H1 (cell line): Measurements from ENCODE around the gene RAD52. TPM values are rescaled to one million over a fixed set of nuclear protein-coding genes. Genes with fewer than 3 reads are reported as not detected.

Experiments used
- CTCF ChIA-PET: fragments of 300-600 bp; sonication (Branson Sonifier 250); formaldehyde crosslinking; loops from one replicate; lab custom pipeline; 2021; ENCODE audit not compliant: partially characterized antibody; lab: Charles Lee
- POLR2A ChIA-PET: fragments of 300-600 bp; sonication (Branson Sonifier 250); formaldehyde crosslinking; loops from one replicate; lab custom pipeline; 2021; ENCODE audit warnings: inconsistent platforms; ENCODE audit not compliant: partially characterized antibody; lab: Charles Lee
- DNase-seq, 2 experiments: peaks; one replicate each; pipeline versions ENCODE4 v3.0.0 to v3.0.0-alpha.2; 2010 to 2022; ENCODE audit warnings: low spot score in 2 of 2, low read depth in 1 of 2, mixed read lengths in 1 of 2
- FAIRE-seq: peaks from 2 replicates; lab custom pipeline; 2011; peaks lifted over from hg19 to GRCh38; lab: Jason Lieb, UNC
- H2AFZ ChIP-seq: 2 replicates; pipeline ENCODE4 v1.8.1; 2012; ENCODE audit warnings: low read length, inconsistent platforms
- H2AK5ac ChIP-seq: 2 replicates; pipeline ENCODE4 v1.6.1; 2013; ENCODE audit warnings: low read depth, low read length
- H2BK120ac ChIP-seq: replicated peaks from 2 replicates; pipeline ENCODE3; 2013; ENCODE audit warnings: low read depth, low read length, inconsistent platforms
- H2BK12ac ChIP-seq: 2 replicates; pipeline ENCODE4 v1.6.1; 2013; ENCODE audit warnings: low read depth, low read length
- H2BK15ac ChIP-seq: 2 replicates; pipeline ENCODE4 v1.6.1; 2013; ENCODE audit warnings: low read length
- H2BK20ac ChIP-seq: 2 replicates; pipeline ENCODE4 v1.6.1; 2013; ENCODE audit warnings: low read length
- H2BK5ac ChIP-seq: 2 replicates; pipeline ENCODE4 v1.6.1; 2013; ENCODE audit warnings: low read depth, low read length
- H3K14ac ChIP-seq: 2 replicates; pipeline ENCODE4 v1.6.1; 2013; ENCODE audit warnings: inconsistent platforms; ENCODE audit not compliant: insufficient read length
- H3K18ac ChIP-seq: 2 replicates; pipeline ENCODE4 v1.6.1; 2013; ENCODE audit warnings: low read length; ENCODE audit errors: extremely low read depth
- H3K23ac ChIP-seq: 2 replicates; pipeline ENCODE4 v1.6.1; 2013; ENCODE audit warnings: inconsistent platforms; ENCODE audit not compliant: insufficient read length
- H3K23me2 ChIP-seq: 2 replicates; pipeline ENCODE4 v1.6.1; 2013; ENCODE audit warnings: low read depth, low read length
- H3K27ac ChIP-seq: 2 replicates; pipeline ENCODE4 v1.6.1; 2011; ENCODE audit warnings: low read depth, low read length, inconsistent platforms
- H3K27me3 ChIP-seq, 4 experiments: replicated peaks in 1 of 4; 1 replicate in 1 of 4; 2 replicates in 3 of 4; pipeline versions ENCODE4 v1.6.1 to v1.8.1; 2011 to 2013; ENCODE audit warnings: low read length in 3 of 4, mild to moderate bottlenecking in 3 of 4, inconsistent platforms in 2 of 4, mixed read lengths in 2 of 4, moderate library complexity in 1 of 4; ENCODE audit not compliant: control insufficient read depth in 3 of 4, insufficient read depth in 3 of 4; ENCODE audit errors: extremely low read depth in 1 of 4
- H3K36me3 ChIP-seq, 4 experiments: 2 replicates each; pipeline versions ENCODE4 v1.6.1 to v1.8.1; 2011 to 2013; ENCODE audit warnings: mild to moderate bottlenecking in 4 of 4, low read length in 3 of 4, moderate library complexity in 2 of 4, control low read depth in 1 of 4, inconsistent platforms in 1 of 4; ENCODE audit not compliant: insufficient read depth in 4 of 4, control insufficient read depth in 2 of 4
- H3K4ac ChIP-seq: replicated peaks from 2 replicates; pipeline ENCODE3; 2013; ENCODE audit warnings: low read length, low read depth, mixed read lengths, inconsistent platforms; ENCODE audit not compliant: insufficient read length
- H3K4me1 ChIP-seq, 4 experiments: replicated peaks in 1 of 4; 1 replicate in 1 of 4; 2 replicates in 3 of 4; pipeline versions ENCODE4 v1.6.1 to v1.8.1; 2011 to 2013; ENCODE audit warnings: low read length in 3 of 4, inconsistent platforms in 2 of 4, mixed read lengths in 1 of 4; ENCODE audit not compliant: insufficient read depth in 4 of 4, control insufficient read depth in 3 of 4
- H3K4me2 ChIP-seq, 2 experiments: 2 replicates each; pipeline versions ENCODE4 v1.6.1 to v1.8.1; 2011 to 2013; ENCODE audit warnings: low read depth in 2 of 2, low read length in 2 of 2, control low read depth in 1 of 2, inconsistent platforms in 1 of 2, mild to moderate bottlenecking in 1 of 2; ENCODE audit not compliant: insufficient read depth in 1 of 2
- H3K4me3 ChIP-seq, 4 experiments: fragments of 200-600, 300-600 bp in 1 of 4; sonication (generic), shearing (Covaris generic), sonication (Bioruptor Twin) in 1 of 4; 2 replicates each; pipeline versions ENCODE4 v1.5.1 to v1.8.1; 2011 to 2016; ENCODE audit warnings: low read length in 4 of 4, low read depth in 3 of 4, control low read depth in 2 of 4, inconsistent platforms in 2 of 4, mild to moderate bottlenecking in 2 of 4, mixed read lengths in 1 of 4, moderate library complexity in 1 of 4; ENCODE audit not compliant: insufficient read depth in 2 of 4; ENCODE audit errors: extremely low read depth in 1 of 4
- H3K56ac ChIP-seq: replicated peaks from 2 replicates; pipeline ENCODE3; 2013; ENCODE audit warnings: low read depth, mild to moderate bottlenecking, mixed read lengths, low read length, inconsistent platforms; ENCODE audit not compliant: insufficient read length
- H3K79me1 ChIP-seq: 2 replicates; pipeline ENCODE4 v1.6.1; 2013; ENCODE audit warnings: low read depth, low read length, control low read depth
- H3K79me2 ChIP-seq, 2 experiments: 2 replicates each; pipeline versions ENCODE4 v1.6.1 to v1.8.1; 2012 to 2013; ENCODE audit warnings: low read length in 2 of 2, mild to moderate bottlenecking in 2 of 2, inconsistent platforms in 1 of 2; ENCODE audit not compliant: insufficient read depth in 2 of 2, control insufficient read depth in 1 of 2
- H3K9ac ChIP-seq, 4 experiments: replicated peaks in 1 of 4; 1 replicate in 1 of 4; 2 replicates in 3 of 4; pipeline versions ENCODE4 v1.6.1 to v1.8.1; 2011 to 2013; ENCODE audit warnings: low read depth in 3 of 4, low read length in 3 of 4, control low read depth in 2 of 4, mild to moderate bottlenecking in 2 of 4, moderate library complexity in 2 of 4, inconsistent platforms in 1 of 4; ENCODE audit errors: extremely low read depth in 1 of 4
- H3K9me3 ChIP-seq, 2 experiments: 2 replicates each; pipeline versions ENCODE4 v1.6.1 to v1.8.1; 2012 to 2013; ENCODE audit warnings: mild to moderate bottlenecking in 2 of 2, moderate library complexity in 2 of 2, control low read depth in 1 of 2, inconsistent platforms in 1 of 2, low read depth in 1 of 2, low read length in 1 of 2, mixed read lengths in 1 of 2; ENCODE audit not compliant: insufficient read depth in 2 of 2
- H4K20me1 ChIP-seq, 2 experiments: replicated peaks in 1 of 2; 2 replicates each; pipeline versions ENCODE3 to v1.8.1; 2011 to 2013; ENCODE audit warnings: inconsistent platforms in 2 of 2, low read length in 2 of 2, mild to moderate bottlenecking in 1 of 2; ENCODE audit not compliant: insufficient read depth in 2 of 2, control insufficient read depth in 1 of 2
- H4K5ac ChIP-seq: 2 replicates; pipeline ENCODE4 v1.6.1; 2013; ENCODE audit warnings: low read length, low read depth, mixed read lengths, inconsistent platforms; ENCODE audit not compliant: insufficient read length
- H4K8ac ChIP-seq: 2 replicates; pipeline ENCODE4 v1.8.0; 2013; ENCODE audit warnings: mild to moderate bottlenecking, moderate library complexity, low read length, inconsistent platforms; ENCODE audit not compliant: insufficient read depth; ENCODE audit errors: extremely low read depth
- H4K91ac ChIP-seq: replicated peaks from 2 replicates; pipeline ENCODE3; 2013; ENCODE audit warnings: low read length, mixed read lengths, inconsistent platforms; ENCODE audit not compliant: insufficient read length
- ATF3 ChIP-seq: IDR thresholded peaks from 2 replicates; pipeline ENCODE4 v1.6.1; 2011; ENCODE audit warnings: low read depth, mild to moderate bottlenecking, low read length; ENCODE audit not compliant: insufficient read depth
- CBX8 ChIP-seq: fragments of 300-800, 300-1000 bp; sonication (generic); IDR thresholded peaks from 2 replicates; pipeline ENCODE4 v1.7.1; 2016; ENCODE audit warnings: low read depth, low read length, borderline replicate concordance
- CHD1 ChIP-seq: IDR thresholded peaks from 2 replicates; pipeline ENCODE4 v1.6.1; 2012; ENCODE audit warnings: low read depth, low read length, improper control_type of control experiment
- EGR1 ChIP-seq: IDR thresholded peaks from 2 replicates; pipeline ENCODE4 v1.6.1; 2011; ENCODE audit warnings: low read depth, low read length, borderline replicate concordance
- HDAC6 ChIP-seq: IDR thresholded peaks from one replicate; pipeline ENCODE4 v1.7.1; 2012; ENCODE audit warnings: low read depth, mild to moderate bottlenecking, inconsistent platforms, low read length, moderate library complexity
- KDM1A ChIP-seq: fragments of 200-600, 300-600 bp; sonication (generic); IDR thresholded peaks from 2 replicates; pipeline ENCODE4 v1.7.1; 2016; ENCODE audit warnings: mild to moderate bottlenecking, low read length, borderline replicate concordance
- NRF1 ChIP-seq: IDR thresholded peaks from 2 replicates; pipeline ENCODE4 v1.6.1; 2011; ENCODE audit warnings: mild to moderate bottlenecking, low read depth, low read length, improper control_type of control experiment
- POLR2A ChIP-seq, 2 experiments: IDR thresholded peaks; 1 replicate in 1 of 2; 2 replicates in 1 of 2; pipeline ENCODE4 v1.6.1; 2011; ENCODE audit warnings: low read depth in 2 of 2, low read length in 2 of 2, mild to moderate bottlenecking in 2 of 2; ENCODE audit errors: control extremely low read depth in 1 of 2
- RBBP5 ChIP-seq: IDR thresholded peaks from 2 replicates; pipeline ENCODE4 v1.7.1; 2012; ENCODE audit warnings: low read depth, mild to moderate bottlenecking, inconsistent platforms, low read length, moderate library complexity, borderline replicate concordance
- RXRA ChIP-seq: IDR thresholded peaks from 2 replicates; pipeline ENCODE4 v1.6.1; 2011; ENCODE audit warnings: low read depth, mild to moderate bottlenecking, low read length, moderate library complexity; ENCODE audit not compliant: insufficient read depth
- SAP30 ChIP-seq: fragments of 300-600 bp; sonication (generic); IDR thresholded peaks from 2 replicates; pipeline ENCODE4 v1.7.1; 2012; ENCODE audit warnings: low read length, moderate library complexity, mild to moderate bottlenecking, inconsistent platforms; ENCODE audit not compliant: insufficient read depth, insufficient replicate concordance
- SIN3A ChIP-seq, 2 experiments: IDR thresholded peaks in 1 of 2; conservative IDR thresholded peaks in 1 of 2; 2 replicates each; pipeline ENCODE4 v1.6.1; 2011 to 2012; ENCODE audit warnings: low read length in 2 of 2, improper control_type of control experiment in 1 of 2, low read depth in 1 of 2, mild to moderate bottlenecking in 1 of 2
- TCF12 ChIP-seq: IDR thresholded peaks from 2 replicates; pipeline ENCODE4 v1.6.1; 2011; ENCODE audit warnings: low read depth, mild to moderate bottlenecking, low read length
- TEAD4 ChIP-seq: IDR thresholded peaks from 2 replicates; pipeline ENCODE4 v1.6.1; 2012; ENCODE audit warnings: low read depth, low read length, inconsistent platforms, mixed read lengths
- WGBS, 2 experiments: shearing (Covaris generic) in 1 of 2; methylation state at CpG; one replicate each; pipeline versions ENCODE4 v1.1.6 to v1.1.7; 2013 to 2015; ENCODE audit warnings: low lambda C conversion rate in 2 of 2, mixed read lengths in 2 of 2, inconsistent platforms in 1 of 2, low coverage in 1 of 2, missing lambda C conversion rate in 1 of 2; ENCODE audit not compliant: insufficient replicate concordance in 2 of 2, insufficient coverage in 1 of 2, insufficient read length in 1 of 2; ENCODE audit errors: extremely low coverage in 1 of 2, missing lambda C conversion rate in 1 of 2; 5-methylcytosine and 5-hydroxymethylcytosine counted together
- polyA plus RNA-seq, 7 experiments: library from polyadenylated mRNA; depleted of rRNA in 3 of 7; stranded (reverse) in 5 of 7; unstranded in 2 of 7; fragments of >200 nt in 5 of 7; fragments of 200-250 nt in 2 of 7; gene quantifications; 1 replicate in 5 of 7; 2 replicates in 1 of 7; 4 replicates in 1 of 7; pipeline versions ENCODE4 v1.2.1 to v1.2.3, GENCODE V29; 2011 to 2013; ENCODE audit warnings: missing spikeins in 2 of 7, mixed read lengths in 2 of 7
- total RNA-seq: library from RNA; stranded (reverse); fragmentation: NEBNext Ultra II Directional; extraction: Animal tissue kit (Norgen Biotek cat#: 25700); gene quantifications from 2 replicates; pipeline ENCODE4 v1.2.1, GENCODE V29; 2021

RAD52 gene
- total and polyA plus RNA-seq, 2 of the 8 experiments (the other 6 are each of a cell fraction or from before 2014, with no cell fraction given), result 12.5 to 14.3 TPM

- H2BK12ac ChIP-seq, result no peak overlapping the region
- H2AFZ ChIP-seq, result no peak overlapping the region
- H3K27me3 ChIP-seq, result no peaks in the 10 kb centered on the region
- H4K5ac ChIP-seq, result no peak overlapping the region
- no peak overlapping the region for H2AK5ac ChIP-seq
- H4K8ac ChIP-seq, result no peak overlapping the region
- no peak for FAIRE-seq
- H3K4ac ChIP-seq, result no peak overlapping the region
- no peaks in the 10 kb centered on the region for H3K23me2 ChIP-seq
- no peak overlapping the region for H3K14ac ChIP-seq
- 88% methylated on average over 12 of the region's 12 CpGs; no CpG with 5 or more reads in 1 of the 2 experiments for WGBS, 2 experiments
- H3K27ac ChIP-seq, result no peak overlapping the region
- H3K9me3 ChIP-seq, result no peaks in the 10 kb centered on the region
- H3K4me1 ChIP-seq, result no peaks in the 10 kb centered on the region
- no peak for DNase-seq
- no peak overlapping the region for H4K91ac ChIP-seq
- no peak overlapping the region for H3K9ac ChIP-seq
- peaks cover 0 to 1% of the 10 kb centered on the region in 2 experiments for H4K20me1 ChIP-seq
- peaks cover 7 to 61% (median 28%) of the 10 kb centered on the region in 4 experiments; a peak in 7 of 8 replicates for H3K36me3 ChIP-seq
- no peaks in the 10 kb centered on the region for H3K79me2 ChIP-seq
- no peak overlapping the region for H2BK120ac ChIP-seq
- H3K4me3 ChIP-seq, result no peak overlapping the region
- no peak overlapping the region for H2BK5ac ChIP-seq
- ChIA-PET CTCF (interaction anchor here (1.7 kb wide), 1 partner anchor 11 kb away, joined by 5 read pairs; no protein-coding TSS in a partner anchor), POLR2A (no interaction called here)
- H3K18ac ChIP-seq, result no peak overlapping the region
- no peak overlapping the region for H2BK20ac ChIP-seq
- no peak overlapping the region for H3K56ac ChIP-seq
- no peak overlapping the region for H3K23ac ChIP-seq
- H3K4me2 ChIP-seq, result no peak overlapping the region
- no peak overlapping the region for H2BK15ac ChIP-seq
- no peaks in the 10 kb centered on the region for H3K79me1 ChIP-seq
- TF ChIP-seq NRF1 (no peak), POLR2A (IDR thresholded peaks at IDR 0.05; ENCODE audit: control extremely low read depth in 1 of 2, low read depth in 2 of 2, low read length in 2 of 2) (no peak), HDAC6 (no peak), EGR1 (no peak), RBBP5 (no peak), KDM1A (no peak), TEAD4 (no peak), SIN3A (conservative IDR thresholded peaks at IDR 0.05 in 1 of 2, IDR thresholded peaks at IDR 0.05 in 1 of 2; ENCODE audit: low read depth in 1 of 2, low read length in 2 of 2) (no peak), SAP30 (no peak), CBX8 (no peak), CHD1 (no peak), ATF3 (no peak), TCF12 (no peak), RXRA (no peak)
Measured at GRCh38 chr12:926641-927040, 22.9 kb downstream of the RAD52 start.
